ENCODE data around the gene SYNJ2.
A peak's percentile ranks its signal among the peaks of the same experiment; 100 is the strongest.

The SYNJ2 gene

DNA sequence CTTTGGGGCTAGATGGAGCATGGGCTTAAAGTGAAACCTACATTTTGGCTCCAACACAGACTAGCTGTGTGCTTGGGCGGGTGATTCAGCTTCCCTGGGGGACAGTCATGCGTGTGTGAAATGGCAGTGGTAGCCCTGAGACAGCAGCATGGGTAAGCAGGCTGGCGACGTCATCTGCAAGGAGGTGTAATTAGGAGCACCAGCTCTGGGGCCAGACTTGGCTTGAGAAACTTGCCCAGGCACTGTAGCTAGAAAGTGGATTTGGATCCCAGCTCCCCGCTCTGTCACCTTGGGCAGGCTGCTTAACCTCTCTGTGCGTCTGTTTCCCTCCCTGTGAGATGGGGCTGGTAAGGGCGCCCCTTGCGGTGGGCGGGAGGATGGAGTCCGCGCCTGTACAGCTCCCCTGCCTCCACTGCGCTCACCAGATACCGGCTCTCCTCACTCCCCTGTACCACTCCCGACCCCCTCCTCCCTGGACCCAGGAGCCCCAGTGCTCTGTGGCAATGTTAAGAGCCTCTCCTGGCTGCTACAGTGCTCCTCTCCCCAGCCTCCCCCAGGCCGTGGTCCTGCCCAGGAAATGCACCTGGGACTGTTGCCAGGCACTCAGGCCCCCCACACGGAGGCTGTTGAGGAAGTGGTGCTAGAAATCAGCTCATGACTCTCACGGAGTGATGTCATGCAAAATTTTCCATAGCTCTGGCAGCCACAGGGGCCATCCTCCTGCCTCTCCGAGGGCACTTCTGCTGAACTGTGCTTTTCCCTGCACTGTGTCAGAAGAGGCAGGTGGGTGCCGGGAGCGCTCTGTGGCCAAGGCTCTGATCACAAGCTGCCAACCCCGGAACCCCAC lies 44.6 kb downstream of the SYNJ2 start:
- DNase-seq (ENCODE audit: low read depth in 2 of 2): peak; percentile 82

GRCh38 chr6:158026901-158027589 lies 45.4 kb downstream of the SYNJ2 start:
- no peak for DNase-seq (ENCODE audit: low read depth in 2 of 2)

GRCh38 chr6:158027590-158028285 lies 46.1 kb downstream of the SYNJ2 start:
- no peak for DNase-seq (ENCODE audit: low read depth in 2 of 2)

GRCh38 chr6:158028421-158028820 lies 46.8 kb downstream of the SYNJ2 start:
- DNase-seq (ENCODE audit: low read depth in 2 of 2): no peak

- no peak for DNase-seq (ENCODE audit: low read depth in 2 of 2)
Observed at GRCh38 chr6:158028876-158029275, 47.2 kb downstream of the SYNJ2 start.

DNA sequence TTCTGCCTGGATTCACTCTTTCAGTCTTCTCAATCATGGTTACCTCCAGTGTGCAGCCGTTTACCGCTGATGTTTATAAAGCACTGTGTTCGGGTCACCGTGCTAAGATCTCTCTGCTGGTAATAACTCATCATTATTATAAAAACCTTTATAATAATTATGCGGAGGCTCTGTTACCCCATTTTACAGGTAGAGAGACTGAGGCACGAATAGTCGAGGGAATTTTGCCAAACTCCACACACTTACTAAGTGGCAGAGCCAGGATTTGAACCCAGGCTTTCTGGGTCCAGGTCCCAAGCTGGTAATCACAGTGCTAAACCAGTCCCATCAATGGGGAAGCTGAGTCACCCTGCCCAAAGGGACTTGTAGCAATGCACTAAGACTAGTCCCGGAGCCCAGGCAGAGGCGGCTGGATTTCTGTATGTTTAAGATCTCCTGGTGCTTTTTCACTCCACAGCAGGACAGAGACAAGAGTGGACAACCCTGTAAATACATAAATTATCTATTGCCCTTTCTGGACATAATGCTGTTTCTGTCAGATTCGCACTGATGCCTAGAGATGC lies 48.1 kb downstream of the SYNJ2 start:
- DNase-seq (ENCODE audit: low read depth in 2 of 2): no peak

- DNase-seq (ENCODE audit: low read depth in 2 of 2): no peak
Observed at GRCh38 chr6:158030380-158031300, 49.0 kb downstream of the SYNJ2 start.

GRCh38 chr6:158031381-158032353 lies 50.0 kb downstream of the SYNJ2 start:
- no peak for DNase-seq (ENCODE audit: low read depth in 2 of 2)

GRCh38 chr6:158032354-158032733 lies 50.7 kb downstream of the SYNJ2 start:
- DNase-seq (ENCODE audit: low read depth in 2 of 2): no peak

DNA sequence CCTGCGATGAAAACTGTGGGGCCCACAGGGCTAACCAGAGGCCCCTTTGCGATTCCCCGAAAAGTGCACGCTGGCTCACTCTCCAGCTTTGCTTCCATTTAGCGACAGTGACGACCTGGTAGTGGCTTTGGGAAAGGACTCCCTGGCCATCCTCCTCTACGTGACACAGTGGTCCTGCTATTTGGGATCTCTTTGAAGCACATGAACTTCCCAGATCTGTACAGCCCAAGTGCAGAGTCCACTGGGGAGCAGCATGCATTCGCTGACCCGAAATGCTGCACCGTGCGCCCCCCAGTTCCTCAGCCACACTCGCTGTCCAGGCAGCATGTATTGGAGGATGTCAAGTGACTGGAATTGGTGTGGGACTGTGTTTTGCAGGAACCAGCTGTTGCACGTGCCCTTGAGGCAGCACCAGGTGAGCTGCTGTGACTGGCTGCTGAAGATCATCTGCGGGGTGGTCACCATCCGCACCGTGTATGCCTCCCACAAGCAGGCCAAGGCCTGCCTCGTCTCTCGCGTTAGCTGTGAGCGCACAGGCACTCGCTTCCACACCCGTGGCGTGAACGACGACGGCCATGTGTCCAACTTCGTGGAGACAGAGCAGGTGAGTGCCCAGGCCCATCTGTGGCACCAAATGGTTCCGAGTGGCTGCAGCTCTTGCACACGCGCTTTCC lies 51.6 kb downstream of the SYNJ2 start:
- no peak for DNase-seq (ENCODE audit: low read depth in 2 of 2)

- DNase-seq (ENCODE audit: low read depth in 2 of 2): no peak
Observed at GRCh38 chr6:158033751-158034702, 52.4 kb downstream of the SYNJ2 start.

GRCh38 chr6:158036261-158036660 lies 54.6 kb downstream of the SYNJ2 start:
- no peak for DNase-seq (ENCODE audit: low read depth in 2 of 2)

- DNase-seq (ENCODE audit: low read depth in 2 of 2): no peak
Observed at GRCh38 chr6:158037021-158037420, 55.4 kb downstream of the SYNJ2 start.

- DNase-seq (ENCODE audit: low read depth in 2 of 2): no peak
Observed at GRCh38 chr6:158037771-158038170, 56.1 kb downstream of the SYNJ2 start.

GRCh38 chr6:158038291-158039177 lies 56.9 kb downstream of the SYNJ2 start:
- no peak for DNase-seq (ENCODE audit: low read depth in 2 of 2)

- no peak for DNase-seq (ENCODE audit: low read depth in 2 of 2)
Observed at GRCh38 chr6:158039178-158039557, 57.5 kb downstream of the SYNJ2 start.

GRCh38 chr6:158039571-158040050 lies 57.9 kb downstream of the SYNJ2 start:
- DNase-seq (ENCODE audit: low read depth in 2 of 2): no peak

Data from stimulated activated CD4-positive, alpha-beta T cell treated with anti-CD3 and anti-CD28 coated beads, Interleukin-15, amount 100 ng/mL, for 48 hours (primary cell).